HG02981 (cell line): ENCODE data around the gene RHOD.

ENCODE experiments used
- ATAC-seq: cut with Tn5 transposase; IDR thresholded peaks from one replicate; pipeline ENCODE4 v1.9.1; 2021; ENCODE audit warnings: mild to moderate bottlenecking, moderate library complexity; ENCODE audit not compliant: unreplicated experiment

The RHOD gene

DNA sequence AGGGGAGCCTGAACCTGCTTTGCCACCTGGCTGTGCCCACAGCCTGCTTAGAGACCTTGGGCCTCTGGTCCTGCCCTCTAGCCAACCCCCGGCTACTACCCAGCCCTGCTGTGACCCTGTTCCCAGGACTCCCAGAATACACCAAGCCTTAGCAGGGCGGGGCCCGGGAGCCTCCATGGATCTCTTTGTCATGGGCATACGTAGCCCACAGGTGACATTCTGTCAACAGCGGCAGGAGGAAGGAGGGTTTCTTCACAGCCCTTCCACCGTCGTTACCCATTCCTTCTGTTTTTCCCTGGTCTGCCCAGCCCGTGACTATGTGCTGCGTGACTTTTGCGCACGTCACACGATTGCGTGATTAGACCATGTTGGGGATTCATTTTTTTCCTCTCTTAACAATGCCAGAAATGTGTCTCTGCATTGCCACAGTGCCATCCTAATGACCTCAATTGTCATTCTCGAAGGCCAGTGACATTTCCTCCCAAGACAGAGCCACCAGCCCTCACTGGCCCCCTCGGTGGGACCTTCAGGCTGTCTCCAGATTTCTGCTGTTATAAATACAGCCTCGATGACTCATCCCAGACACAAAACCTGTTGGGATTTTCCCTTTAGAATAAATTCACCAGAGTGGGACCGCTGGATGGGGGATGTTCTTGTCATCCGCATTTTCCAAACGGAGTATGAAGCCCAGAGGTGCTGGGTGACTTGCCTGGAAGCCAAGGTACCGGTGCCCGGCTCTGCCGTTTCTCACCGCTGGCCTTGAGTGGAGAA, 24.7 kb upstream of the RHOD start:
- no peak for ATAC-seq

DNA sequence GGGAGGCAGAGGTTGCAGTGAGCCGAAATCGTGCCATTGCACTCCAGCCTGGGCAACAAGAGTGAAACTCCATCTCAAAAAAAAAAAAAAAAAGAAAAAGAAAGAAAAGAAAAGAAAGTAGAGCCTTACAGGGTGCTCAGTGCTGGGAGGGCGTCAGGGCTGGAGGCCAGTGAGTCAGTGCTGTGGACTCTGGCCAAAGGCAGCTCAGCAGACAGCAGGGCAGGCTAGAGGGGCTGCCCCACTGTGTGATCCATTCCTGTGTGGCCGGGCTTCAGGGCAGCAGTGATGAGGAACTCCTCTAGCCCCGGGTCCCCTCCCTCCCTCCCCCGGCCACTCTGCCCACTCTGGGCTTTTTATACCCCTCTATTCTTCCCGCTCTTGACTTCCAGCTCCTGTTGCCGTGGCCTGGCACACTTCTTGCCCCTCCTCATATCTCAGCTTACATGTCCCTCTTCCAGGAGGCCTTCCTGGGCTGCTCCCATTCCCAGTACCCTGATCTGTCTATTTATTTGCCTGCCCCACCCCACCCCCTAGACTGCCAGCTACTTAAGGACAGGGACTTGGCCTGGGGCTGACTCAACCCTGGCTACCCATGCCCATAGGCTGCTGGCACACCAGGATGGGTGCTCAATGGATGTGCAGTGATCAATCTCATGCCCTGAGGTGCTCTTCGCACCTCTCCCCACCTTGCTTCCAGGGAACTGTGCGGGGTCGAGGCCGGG, 23.7 kb upstream of the RHOD start:
- no peak for ATAC-seq

DNA sequence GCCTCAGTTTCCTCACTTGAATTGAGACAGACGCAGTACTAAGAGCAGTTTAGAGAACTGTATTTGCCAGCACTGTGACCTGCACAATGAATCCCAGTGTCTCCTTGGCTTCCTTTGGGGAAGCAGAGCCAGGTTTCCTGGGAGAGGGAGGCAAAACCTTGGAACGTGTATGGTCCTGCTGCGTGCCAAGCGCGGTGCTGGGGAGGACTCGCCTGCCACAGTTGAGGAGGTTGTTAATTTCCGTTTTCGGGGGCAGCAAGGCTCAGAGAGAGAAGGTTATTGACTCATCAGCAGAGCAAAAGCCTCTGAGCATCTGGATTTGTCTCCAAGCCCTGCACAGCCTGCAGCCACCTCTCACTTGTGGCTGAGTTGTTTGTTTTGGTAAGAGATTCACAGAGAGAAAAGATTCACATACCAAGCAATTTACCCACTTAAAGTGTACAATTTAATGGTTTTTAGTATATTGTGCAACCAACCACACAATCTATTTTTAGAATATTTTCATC, 22.9 kb upstream of the RHOD start:
- no peak for ATAC-seq

DNA sequence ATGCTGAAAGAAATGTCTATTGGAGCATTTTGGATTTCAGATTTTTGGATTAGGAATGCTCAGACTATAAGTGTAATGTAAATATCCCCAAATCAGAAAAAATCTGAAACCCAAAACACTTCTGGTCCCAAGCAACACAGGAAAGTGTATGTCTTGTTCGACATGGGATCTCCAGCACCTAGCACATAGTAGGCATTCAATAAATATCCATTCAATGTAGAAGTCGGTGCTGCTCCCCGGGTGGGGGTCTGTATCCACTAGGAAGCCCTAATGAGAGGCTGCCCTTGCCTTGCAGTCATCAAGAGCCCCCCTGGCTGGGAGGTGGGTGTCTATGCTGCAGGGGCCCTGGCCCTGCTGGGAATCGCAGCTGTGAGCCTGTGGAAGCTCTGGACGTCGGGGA, 22.3 kb upstream of the RHOD start:
- no peak for ATAC-seq

DNA sequence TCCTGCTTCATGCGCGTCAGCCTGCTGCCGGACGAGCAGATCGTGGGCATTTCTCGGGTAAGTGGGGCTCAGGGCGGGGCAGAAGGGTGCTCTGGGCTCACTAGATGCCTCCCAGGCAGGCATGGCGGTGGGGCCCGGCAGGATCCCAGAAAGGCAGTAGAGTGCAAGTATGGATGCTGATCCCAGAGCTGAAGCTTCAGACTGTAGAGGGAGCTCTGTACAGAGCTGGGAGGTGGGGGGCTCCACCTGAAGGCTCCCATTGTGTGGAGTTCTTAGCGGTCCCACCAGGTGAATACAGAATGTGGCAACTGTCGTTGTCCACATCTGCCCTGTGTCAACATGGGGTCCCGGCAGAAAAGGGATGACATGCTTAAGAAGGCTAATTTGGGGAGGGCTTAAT, 16.5 kb upstream of the RHOD start:
- no peak for ATAC-seq

DNA sequence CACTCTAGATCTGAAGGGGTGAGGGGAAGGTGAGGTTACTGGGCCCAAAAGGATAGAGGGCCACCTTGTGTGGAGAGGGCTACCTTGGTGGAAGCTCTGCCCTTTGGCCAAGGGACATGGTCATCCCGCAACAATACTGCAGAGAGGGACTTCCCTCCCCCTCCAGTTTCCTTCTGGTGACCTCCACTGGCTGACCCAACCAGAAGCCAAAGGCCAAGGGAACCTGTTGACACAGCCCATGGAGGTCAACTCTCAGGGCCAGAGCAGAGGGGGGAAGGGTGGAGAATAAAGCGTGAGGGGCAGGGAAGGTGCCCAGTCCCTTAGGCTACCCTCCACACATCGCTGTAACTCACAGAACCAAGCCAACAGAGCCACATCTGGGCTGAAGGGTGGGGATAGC, 15.0 kb upstream of the RHOD start:
- no peak for ATAC-seq

DNA sequence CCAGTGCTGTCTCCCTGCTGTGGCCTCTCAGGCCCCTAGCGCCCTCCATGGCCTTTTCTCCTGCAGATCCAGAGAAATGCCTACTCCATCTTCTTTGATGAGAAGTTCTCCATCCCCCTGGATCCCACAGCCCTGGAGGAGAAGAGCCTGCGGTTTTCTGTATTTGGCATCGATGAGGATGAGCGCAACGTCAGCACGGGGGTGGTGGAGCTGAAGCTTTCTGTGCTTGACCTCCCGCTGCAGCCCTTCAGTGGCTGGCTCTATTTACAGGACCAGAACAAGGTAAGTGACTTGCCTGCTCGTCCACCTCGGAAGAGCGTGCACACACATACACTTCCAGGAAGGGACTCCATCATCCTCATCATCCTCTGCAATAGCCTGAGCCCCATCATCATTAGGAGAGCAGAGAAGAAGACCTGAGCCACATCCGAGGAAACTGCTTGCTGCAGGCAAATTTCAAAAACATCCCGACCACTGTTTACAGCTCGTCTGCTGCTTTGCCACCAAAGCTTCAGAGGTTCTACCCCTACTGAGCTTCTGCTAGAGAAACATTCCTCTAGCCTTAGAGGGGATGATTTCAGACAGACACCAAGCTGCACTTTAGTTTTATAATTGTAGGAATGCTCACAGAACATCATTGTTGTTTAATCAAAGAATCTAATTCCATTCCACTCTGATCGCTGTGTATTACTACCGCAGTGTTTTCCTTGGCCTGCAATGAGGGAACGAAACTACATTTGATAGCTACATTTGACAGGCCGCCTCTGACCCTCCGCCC, 12.9 kb upstream of the RHOD start:
- no peak for ATAC-seq

DNA sequence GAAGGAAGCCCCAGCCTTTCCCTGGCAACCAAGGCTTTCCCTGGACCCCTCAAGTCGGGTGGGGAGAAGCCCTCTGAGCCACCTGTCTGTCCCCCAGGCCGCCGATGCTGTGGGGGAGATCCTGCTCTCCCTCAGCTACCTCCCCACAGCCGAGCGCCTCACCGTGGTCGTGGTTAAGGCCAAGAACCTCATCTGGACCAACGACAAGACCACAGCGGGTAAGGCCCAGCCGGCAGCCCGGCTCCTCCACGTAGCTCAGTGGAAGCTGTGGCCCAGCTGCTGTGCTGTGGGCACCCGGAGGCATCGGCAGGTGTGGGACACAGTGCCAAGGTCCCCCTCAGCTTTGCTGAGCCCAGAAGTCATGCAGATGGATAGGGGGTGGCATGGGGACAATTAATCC, 12.2 kb upstream of the RHOD start:
- ATAC-seq = no peak

DNA sequence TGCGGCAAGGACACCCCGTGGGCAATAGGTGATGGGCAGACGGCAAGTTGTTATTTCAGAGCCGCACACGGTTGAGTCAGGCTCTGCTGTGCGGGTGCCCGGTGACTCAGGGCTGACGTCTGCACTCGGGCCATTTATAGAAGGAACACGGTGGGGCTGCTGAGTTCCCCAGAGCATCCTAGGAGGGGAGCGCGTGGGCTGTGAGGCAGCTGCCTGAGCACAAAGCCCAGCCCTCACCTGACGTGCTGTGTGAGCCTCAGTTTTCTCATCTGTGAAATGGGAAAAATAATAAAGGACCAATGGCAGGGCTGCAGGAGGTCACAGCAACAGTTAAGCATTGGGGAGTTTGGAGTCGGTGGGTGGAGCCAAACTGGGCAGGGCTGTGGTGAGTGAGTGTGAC, 11.3 kb upstream of the RHOD start:
- no peak for ATAC-seq

DNA sequence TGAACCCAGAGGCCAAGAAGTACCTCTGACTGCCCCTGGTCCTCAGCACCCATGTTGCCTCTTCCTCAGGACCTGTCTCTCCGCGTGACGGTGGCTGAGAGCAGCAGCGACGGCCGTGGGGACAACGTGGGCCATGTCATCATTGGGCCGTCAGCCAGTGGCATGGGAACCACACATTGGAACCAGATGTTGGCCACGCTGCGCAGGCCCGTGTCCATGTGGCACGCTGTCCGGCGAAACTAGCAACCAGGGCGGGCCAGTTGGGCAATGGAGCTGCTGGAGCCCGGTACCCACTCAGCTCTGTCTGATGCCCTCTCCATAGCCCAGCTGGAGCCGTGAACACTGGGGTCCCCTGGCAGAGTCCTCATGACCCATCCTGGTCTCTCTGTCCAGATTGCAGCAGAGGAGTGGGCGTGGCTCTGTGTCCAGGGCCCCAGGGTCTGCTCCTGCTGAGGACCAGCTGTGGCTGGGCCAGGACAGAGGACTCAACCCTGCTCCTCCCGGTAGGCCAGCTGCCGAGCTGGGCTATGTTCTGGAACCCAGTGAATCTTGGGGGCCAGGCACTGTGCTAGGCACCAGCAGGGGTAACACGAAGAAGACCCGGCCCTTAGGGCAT, 8.0 kb upstream of the RHOD start:
- no peak for ATAC-seq

DNA sequence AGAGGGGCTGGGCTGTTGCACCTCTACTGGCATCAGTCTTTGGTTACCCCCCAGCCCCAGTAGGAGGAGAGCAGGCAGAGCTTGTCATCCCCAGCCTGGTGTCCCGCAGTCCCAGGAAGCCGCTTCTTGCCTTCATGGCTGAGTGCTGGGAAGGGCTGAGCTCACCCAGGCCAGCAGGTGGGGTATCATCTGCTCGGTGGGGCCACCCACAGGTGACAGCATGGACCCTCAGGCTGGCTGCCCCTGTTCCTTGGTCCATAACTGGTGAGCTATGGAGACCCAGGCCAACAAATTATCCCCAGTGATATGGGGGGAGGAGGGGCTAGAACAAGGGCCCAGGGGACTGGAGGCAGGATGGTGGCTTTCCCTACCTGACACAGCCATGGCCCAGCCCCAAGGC, 6.5 kb upstream of the RHOD start:
- ATAC-seq = no peak

DNA sequence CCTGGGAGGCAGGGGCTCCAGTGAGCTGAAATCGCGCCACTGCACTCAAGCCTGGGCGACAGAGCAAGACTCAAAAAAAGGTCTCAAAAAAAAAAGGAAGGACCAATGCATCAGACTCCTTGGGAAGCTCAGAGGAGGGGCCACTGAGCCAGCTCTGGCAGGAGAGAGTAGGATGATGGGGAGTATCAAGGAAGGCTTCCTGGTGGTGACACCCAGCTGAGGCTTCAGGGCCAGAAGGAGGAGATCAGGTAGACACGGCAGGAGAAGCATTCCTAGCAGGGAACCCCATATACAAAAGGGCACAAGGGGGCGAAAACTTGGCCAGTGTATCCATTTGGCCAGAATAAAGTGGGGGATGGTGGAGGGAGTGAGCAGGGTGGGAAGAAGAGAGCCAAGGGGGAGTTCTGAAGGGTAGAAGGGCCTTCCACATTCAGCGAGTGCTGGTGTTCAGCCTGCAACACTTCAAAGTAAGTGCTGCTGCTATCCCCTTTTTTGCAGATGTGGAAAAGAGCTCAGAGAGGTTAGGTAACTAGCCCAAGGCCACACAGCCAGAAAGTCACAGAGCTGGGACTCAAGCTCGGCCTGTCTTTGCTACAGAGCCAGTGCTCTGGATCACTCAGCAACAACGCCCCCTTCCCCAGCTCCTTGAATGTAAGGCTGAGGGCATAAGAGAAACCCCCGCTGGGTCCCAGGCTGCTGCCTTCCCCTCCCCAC, 5.3 kb upstream of the RHOD start:
- no peak for ATAC-seq

DNA sequence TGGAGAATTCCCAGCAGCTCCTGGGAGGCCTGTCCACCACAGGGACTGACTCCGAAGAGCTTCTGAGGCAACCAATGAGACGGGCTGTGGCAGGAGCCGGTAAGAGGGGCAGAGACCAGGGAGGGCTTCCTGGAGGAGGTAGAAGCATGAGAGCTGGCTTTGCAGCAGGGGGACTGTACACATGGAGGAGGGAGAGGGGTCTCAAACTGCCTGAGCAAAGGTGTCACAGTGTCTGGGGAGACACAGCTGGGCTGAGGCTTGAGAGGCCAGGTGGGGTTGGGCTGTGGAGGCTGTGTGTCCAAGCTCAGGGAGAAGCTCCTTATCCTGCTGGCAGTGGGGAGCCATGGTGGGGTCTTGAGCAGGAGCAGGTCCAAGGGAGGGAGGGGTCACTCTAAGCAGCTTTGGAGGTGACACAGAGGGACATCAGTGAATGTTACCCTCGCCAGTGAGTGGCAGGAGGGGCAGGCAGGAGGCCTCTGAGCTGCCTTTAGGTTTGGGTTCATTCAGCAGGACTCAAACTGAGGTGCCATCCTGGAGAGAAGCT, 4.6 kb upstream of the RHOD start:
- ATAC-seq = no peak

DNA sequence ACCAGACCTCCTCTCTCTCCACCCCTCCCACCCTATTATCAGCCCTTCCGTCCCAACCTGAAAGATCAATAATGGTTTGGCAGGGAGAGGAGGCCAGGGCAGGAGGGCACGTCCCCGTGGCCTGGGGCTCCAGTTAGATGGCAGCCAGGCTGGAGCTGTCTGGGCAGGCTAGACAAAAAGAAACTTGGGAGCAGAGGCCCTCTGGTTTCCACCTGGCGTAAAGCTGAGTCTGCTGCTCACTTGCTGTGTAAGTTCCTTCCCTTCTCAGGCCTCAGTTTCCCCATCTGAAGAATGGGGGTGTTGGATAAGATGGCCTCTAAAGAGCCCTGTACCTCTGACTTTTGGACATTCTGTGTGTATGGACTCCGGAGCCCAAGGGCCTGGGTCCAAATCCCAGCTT, 3.8 kb upstream of the RHOD start:
- ATAC-seq = no peak

DNA sequence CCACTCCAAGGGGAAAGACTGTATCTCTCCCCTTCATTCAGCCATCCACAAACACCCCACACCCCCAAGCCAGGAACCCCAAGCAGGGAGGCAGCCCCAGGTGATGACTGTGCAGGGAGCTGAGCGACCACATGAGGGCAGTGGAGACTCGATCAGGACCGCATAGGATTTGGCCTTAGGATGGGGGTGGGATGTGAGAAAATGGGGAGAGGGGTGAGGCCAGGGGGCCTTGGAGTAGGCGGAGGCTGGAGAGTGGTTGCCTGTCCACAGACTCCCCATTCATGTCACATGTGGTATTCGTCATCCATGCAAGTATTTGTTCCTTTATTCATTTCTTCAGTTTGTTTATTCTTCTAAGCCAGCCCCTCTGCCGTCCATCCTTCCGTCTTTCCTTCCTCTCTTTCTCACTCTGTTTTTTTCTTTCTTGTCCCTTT, 2.7 kb upstream of the RHOD start:
- ATAC-seq = no peak

DNA sequence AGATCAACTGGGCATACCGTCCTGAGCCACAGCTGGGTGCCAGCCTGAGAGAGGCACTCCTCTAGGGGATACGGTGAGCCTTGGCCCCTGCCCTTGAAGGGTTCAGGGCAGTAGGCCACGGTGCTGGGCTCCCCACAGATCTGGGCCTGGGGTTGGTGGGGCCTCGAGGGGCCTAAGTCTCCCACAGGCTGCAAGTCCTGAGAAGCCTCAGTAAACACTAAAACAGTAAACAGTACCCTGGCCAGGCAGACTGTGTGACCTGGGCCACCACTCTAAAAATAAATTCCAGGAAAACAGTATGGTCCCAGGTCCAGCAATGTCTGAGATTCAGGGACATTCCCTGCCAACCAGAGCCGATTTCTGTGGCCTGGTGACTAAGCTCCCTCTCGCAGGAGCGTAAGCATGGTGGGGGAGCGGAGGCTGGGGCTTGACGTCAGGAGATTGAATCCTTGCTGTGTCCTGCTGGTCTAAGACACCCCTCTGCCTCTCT, 2.3 kb upstream of the RHOD start:
- no peak for ATAC-seq

DNA sequence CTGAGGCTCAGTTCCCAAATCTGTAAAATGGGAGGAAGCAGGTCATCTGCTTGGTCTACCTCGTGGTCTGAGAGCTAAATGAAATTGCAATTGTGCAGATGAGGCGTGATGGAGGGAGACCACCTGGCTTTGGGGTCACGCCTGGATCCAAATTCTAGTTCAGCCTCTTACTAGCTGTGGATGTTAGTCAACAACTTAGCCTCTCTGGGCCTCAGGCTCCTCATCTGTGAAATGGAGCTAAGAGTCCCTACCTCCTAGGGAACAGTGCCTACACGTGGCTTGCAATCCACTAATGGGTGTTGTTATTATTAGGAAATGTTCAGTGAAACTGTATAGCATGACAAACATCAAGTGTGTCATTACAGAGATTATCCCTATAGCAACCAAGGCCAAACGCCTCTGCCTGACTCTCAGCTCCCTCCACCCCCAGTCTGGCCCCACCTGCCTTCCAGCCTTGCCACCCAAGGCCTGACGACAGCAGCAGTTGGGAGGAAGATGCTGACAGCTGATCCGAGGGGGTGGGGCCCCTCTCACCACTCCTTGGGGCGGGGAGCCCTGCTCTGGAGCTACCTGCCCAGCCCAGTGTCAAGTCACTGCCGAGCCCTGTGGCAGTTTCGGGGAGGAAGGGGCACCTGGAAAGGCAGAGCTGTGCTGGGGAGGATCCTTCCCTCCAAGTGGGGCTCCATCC, 1.7 kb upstream of the RHOD start:
- ATAC-seq = no peak

DNA sequence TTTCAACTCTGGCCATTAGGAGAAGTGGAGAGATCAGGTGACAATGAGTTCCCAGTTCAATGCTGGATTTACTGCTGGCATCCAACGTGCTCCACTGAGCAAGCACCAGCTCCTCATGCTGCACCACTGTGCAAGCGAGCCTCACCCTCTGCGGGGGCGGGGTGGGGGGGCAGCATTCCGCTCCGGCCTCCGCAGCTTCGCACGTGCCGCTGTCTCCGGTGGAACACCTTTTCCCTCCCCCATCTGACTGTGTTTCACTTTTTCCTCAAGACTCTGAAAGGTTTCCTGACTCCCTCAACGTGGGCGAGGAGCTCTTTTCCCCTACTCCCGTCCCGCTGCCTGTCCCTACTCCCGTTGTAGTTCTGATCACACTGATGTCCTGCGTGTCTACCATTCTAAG, 835 bp upstream of the RHOD start:
- no peak for ATAC-seq

DNA sequence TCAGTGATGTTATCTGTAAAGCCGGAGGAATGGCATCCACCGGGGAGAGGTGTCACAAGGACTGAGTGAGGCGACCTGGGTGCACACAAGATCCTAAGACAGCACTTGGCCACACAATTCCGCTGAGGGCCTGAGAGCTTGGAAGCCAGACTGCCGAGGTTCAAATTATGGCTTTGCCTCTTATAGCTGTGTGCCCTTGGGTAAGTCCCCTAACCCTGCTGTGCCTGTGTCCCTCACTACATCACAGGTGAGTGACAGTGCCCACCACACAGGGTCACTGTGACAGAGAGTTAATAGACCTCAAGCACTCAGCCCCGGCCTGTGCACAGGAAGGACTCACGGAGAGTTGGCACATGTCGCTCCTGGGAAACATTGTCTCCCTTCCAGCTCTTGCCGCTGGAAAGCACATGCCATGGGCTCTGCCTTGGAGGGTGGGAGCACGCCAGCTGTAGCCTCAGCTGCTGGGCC, 592 bp downstream of the RHOD start:
- ATAC-seq = no peak
